HG03521 (cell line): ENCODE data around the gene AQP12A.
"Not testable (repeated sequence)": the region's sequence is repeated elsewhere in the genome, so short reads cannot be mapped to it uniquely, and the experiment has no call there.

Experiments
- ATAC-seq: cut with Tn5 transposase; IDR thresholded peaks from one replicate; pipeline ENCODE4 v1.9.1; 2021; ENCODE audit warnings: mild to moderate bottlenecking, moderate library complexity; ENCODE audit not compliant: unreplicated experiment

AQP12A gene

DNA sequence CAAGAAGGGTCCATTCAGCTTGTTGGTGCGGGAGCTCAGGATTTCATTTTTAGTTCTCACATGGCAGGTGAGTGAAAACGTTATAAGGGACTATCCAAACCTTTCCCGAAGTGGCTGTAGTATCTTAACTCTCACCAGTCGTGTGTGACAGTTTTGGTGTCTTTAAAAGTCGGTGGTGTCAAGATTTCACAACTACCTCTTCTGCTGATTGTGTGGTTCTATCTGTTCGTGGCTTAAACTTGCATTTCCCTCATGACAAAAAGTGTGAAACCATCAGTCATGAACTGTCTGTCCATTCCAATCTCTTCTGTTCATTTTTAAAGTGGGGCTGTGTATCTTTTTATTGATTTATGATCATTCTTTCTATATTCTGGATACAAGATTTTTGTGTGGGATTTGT lies 5.2 kb upstream of the AQP12A start:
- no peak for ATAC-seq

DNA sequence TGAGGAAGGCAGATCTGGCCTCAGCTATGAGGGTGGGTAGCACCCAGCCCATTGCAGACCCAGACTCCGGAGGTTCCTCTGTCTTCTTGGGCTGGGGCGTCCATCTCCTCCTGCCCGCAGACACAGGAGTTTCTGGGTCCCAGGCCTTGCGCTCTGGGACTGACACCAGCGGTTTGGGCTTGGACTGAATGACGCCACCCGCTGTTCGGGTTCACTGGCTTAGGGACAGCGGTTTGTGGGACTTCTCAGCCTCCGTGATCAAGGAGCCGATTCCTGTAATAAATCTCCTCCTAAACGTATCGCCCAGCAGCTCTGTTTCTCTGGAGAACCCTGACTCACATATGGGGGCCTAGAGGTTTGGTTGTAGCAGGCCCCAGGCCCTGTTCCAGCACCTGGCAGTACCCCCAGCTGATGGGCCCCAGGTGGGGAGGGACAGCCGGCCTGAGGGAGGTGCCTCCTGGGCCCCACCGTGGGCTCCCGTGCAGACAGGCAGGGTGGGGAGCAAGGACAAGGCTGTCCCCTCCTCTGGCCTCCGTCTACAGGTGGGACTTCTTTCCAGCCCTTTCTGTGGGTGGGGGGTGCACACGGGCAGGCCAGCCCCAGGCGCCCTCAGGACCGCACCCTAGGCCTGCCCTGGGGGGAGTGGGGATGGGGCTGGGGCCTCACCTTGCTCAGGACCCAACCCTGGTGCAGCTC lies 4.5 kb upstream of the AQP12A start:
- no peak for ATAC-seq

- ATAC-seq = no peak
Observed at GRCh38 chr2:240687741-240688552, 3.7 kb upstream of the AQP12A start.

DNA sequence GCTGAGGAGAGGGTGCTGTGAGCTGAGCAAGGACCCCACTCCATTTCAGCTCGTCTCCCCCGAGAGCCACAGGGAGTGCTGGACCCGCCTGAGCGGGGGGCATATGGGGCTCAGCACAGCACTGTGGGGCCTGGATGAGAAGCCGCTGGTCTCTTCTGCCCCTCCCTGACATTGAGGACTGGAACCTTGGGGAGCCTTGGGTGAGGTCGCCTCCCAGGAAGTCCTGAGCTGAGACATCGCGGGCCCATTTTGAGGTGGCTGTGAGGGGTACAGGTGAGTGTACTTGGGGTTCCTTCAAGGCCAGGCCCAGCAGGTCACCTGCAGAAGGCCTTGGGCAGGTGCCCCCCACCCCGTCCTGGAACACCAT lies 3.1 kb upstream of the AQP12A start:
- ATAC-seq = no peak

- ATAC-seq = no peak
Observed at GRCh38 chr2:240689975-240690374, 1.7 kb upstream of the AQP12A start.

- ATAC-seq = not testable (repeated sequence)
Observed at GRCh38 chr2:240690421-240691074, 1.1 kb upstream of the AQP12A start.

- not testable (repeated sequence) for ATAC-seq
Observed at GRCh38 chr2:240691075-240691427, 615 bp upstream of the AQP12A start.

GRCh38 chr2:240692583-240693561 lies 1.2 kb downstream of the AQP12A start:
- not testable (repeated sequence) for ATAC-seq

DNA sequence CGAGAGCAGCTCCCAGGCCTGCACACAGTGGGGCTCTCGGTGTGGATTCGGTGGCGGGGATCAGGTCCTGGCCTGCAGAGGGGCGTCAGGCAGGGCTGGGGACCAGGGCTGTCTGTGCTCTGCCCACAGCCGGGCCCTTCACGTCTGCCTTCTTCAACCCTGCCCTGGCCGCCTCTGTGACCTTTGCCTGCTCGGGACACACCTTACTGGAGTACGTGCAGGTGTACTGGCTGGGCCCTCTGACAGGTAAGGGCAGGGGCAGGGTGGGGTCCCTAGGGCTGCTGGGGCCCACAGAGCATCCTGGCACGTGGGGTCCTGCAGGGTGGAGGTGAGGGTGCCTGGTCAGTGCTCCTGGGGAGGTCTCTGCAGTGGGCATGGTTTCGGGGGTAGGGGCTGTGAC lies 2.6 kb downstream of the AQP12A start:
- not testable (repeated sequence) for ATAC-seq

DNA sequence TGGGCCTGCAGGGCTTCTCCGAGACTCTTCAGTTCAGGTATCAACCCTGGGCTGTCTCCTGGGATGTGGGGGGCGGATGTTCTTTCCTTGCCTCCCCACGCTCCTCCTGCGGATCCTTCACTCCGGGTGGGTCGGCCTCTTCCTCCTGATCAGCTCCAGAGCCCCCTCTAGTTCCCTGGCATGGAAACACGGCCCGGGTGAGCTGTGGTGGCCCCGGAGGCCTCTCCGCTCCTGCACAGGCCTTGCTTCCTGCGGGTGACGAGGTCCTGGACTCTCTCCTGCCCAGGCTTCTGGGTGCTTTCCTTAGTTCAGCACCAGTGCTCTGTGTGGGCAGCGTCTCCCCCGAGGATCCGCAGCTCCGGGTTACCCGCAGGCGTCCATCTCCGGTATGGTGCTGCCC lies 3.9 kb downstream of the AQP12A start:
- ATAC-seq = not testable (repeated sequence)

- not testable (repeated sequence) for ATAC-seq
Observed at GRCh38 chr2:240696469-240696868, 4.8 kb downstream of the AQP12A start.

DNA sequence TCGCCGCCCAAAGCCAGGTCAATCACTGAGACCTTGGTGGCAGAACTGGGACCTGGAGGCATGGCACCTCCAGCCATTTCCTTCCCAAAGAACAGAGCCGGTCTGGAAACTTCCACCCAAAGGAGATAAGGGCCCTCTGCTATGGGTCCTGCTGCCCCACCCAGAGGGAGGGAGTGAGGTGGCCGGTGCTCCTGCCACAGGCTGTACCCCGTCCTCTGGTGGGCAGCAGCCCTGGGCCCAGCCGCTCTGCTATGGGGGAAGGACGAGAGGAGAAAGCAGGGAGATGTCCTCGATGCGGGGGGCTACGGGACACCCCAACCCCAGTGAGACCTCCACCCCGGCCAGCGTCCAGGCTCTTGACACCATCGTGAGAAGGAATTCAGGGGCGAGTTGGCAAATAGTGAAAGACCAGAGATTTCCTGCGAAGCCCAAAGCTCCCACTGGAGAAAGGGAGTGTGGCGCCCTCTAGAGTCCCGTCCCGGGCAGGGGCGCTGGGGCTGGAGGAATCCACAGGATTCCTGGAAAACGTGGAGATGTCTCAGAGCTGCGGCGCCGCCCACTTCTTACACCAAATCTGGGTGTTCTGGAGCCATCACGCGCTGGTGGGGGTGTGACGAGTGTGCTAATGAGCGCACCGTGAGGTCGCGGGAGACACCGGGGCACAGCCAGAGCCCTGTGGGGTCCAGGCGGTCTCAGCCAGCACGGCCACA lies 7.3 kb downstream of the AQP12A start:
- not testable (repeated sequence) for ATAC-seq

DNA sequence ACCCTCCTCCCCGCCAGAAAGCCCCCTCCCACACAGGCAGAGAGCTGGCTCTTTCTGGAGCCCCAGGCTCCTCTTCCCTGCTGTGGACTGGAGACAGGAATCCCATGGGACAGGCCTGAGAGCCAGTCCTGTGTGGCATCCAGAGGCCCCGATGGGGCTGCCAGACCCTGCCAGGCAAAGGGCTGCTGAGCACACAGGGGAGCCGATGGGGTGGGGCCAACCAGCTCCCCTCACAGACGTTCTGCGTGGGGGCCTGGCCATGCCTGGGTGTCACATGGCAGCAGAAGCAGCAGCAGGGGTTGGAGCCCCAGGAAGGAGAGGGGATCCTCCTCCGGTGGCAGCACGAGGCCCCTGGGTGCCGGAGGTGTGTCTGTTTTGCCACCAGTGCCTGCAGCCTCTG lies 8.2 kb downstream of the AQP12A start:
- not testable (repeated sequence) for ATAC-seq

- ATAC-seq = not testable (repeated sequence)
Observed at GRCh38 chr2:240700616-240701015, 8.9 kb downstream of the AQP12A start.

DNA sequence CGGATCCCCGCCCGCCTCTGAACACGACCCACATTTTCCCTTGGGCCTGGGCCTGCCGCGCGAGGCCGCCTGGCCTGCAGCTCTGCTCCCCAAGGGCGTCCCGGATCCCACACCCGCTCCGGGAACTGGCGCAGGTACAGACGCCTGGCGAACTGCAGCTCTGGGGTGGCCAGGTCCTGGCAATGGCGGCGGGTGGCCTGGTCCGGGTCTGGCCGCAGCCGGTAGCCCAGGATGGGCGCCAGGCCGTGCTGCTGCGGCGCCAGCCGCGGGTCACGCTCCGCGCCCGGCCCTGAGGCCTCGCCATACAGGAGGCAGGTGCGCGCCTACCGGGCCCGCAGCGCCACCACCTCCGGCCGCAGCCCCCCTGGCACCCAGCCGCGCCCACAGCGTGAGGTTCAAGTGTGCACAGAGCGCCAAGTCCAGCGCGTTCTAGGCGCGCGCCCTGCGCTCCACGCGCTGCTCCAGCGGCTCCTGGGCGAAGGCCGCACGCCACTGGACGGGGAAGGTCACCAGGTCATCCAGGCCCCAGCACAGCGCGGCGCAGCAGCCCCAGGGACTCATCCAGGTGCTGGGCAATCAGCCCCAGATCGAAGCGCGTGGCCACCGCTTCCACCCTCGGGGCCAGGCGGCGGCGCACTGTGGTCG lies 9.5 kb downstream of the AQP12A start:
- ATAC-seq = no peak

GRCh38 chr2:240701736-240702639 lies 10.3 kb downstream of the AQP12A start:
- no peak for ATAC-seq

DNA sequence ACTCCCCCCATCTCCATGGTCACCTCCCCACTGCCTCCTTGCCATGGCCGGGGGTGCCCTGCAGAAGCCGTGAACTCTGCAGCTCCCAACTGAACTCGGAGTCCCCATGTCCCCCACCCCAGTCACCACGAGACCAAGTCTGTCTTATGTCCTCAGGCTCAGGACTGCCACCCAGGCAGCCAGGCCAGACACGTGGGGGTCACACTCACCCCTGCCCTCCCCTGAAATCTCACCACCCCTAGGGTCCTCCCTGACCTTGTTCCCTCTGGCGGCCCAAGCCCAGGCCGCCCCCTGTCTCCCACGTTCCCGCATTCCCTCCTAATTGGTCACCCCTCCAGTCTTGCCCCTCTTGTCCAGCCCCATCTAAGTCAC lies 11.0 kb downstream of the AQP12A start:
- ATAC-seq = no peak
